IPS-NIHi7 (cell line): ENCODE data around the gene VEGFB.

Experiments used
- DNase-seq: peaks from one replicate; pipeline ENCODE4 v3.0.0; 2012; ENCODE audit warnings: mixed read lengths; ENCODE audit errors: extremely low spot score

Gene VEGFB

GRCh38 chr11:64233913-64234586 lies at the start of gene VEGFB:
TSS of gene VEGFB (plus strand) at chr11:64234584. CDS start at chr11:64234834, 250 bp downstream.
- peak; percentile 39 for DNase-seq

GRCh38 chr11:64185175-64185692 lies 49.1 kb upstream of the VEGFB start:
- no peak for DNase-seq

GRCh38 chr11:64185693-64186491 lies 48.5 kb upstream of the VEGFB start, which contains the start of gene STIP1:
TSS of gene STIP1 (plus strand) at chr11:64186171. CDS start at chr11:64186262, 91 bp downstream.
- peak; percentile 98 for DNase-seq

GRCh38 chr11:64186492-64187165 lies 47.8 kb upstream of the VEGFB start:
- DNase-seq: no peak

- no peak for DNase-seq
Measured at GRCh38 chr11:64192434-64192833, 42.0 kb upstream of the VEGFB start.

GRCh38 chr11:64196626-64197025 lies 37.8 kb upstream of the VEGFB start:
- DNase-seq: no peak

GRCh38 chr11:64198511-64198910 lies 35.9 kb upstream of the VEGFB start:
- DNase-seq: no peak

- DNase-seq: no peak
Measured at GRCh38 chr11:64201543-64201942, 32.8 kb upstream of the VEGFB start.

- DNase-seq: no peak
Measured at GRCh38 chr11:64202992-64203391, 31.4 kb upstream of the VEGFB start.

- no peak for DNase-seq
Measured at GRCh38 chr11:64203421-64204079, 30.8 kb upstream of the VEGFB start.

GRCh38 chr11:64204080-64204440 lies 30.3 kb upstream of the VEGFB start:
- no peak for DNase-seq

- peak; percentile 91 for DNase-seq
Measured at GRCh38 chr11:64204464-64204989, 29.9 kb upstream of the VEGFB start.

GRCh38 chr11:64206457-64207255 lies 27.7 kb upstream of the VEGFB start, which contains the start of gene FERMT3:
TSS of gene FERMT3 (plus strand) at chr11:64206721. CDS start at chr11:64207365, 644 bp downstream.
- no peak for DNase-seq

- DNase-seq: no peak
Measured at GRCh38 chr11:64207256-64208085, 26.9 kb upstream of the VEGFB start.

GRCh38 chr11:64208086-64208795 lies 26.1 kb upstream of the VEGFB start:
- no peak for DNase-seq

- no peak for DNase-seq
Measured at GRCh38 chr11:64208796-64209562, 25.4 kb upstream of the VEGFB start.

- DNase-seq: no peak
Measured at GRCh38 chr11:64209563-64209843, 24.9 kb upstream of the VEGFB start.

GRCh38 chr11:64210301-64211020 lies 23.9 kb upstream of the VEGFB start:
- DNase-seq: no peak
